GM19328 (cell line): Measurements from ENCODE around the gene TBRG4.

ENCODE experiments used
- ATAC-seq: cut with Tn5 transposase; IDR thresholded peaks from one replicate; pipeline ENCODE4 v1.9.1; 2021; ENCODE audit warnings: mild to moderate bottlenecking, moderate library complexity; ENCODE audit not compliant: unreplicated experiment

Gene TBRG4

DNA sequence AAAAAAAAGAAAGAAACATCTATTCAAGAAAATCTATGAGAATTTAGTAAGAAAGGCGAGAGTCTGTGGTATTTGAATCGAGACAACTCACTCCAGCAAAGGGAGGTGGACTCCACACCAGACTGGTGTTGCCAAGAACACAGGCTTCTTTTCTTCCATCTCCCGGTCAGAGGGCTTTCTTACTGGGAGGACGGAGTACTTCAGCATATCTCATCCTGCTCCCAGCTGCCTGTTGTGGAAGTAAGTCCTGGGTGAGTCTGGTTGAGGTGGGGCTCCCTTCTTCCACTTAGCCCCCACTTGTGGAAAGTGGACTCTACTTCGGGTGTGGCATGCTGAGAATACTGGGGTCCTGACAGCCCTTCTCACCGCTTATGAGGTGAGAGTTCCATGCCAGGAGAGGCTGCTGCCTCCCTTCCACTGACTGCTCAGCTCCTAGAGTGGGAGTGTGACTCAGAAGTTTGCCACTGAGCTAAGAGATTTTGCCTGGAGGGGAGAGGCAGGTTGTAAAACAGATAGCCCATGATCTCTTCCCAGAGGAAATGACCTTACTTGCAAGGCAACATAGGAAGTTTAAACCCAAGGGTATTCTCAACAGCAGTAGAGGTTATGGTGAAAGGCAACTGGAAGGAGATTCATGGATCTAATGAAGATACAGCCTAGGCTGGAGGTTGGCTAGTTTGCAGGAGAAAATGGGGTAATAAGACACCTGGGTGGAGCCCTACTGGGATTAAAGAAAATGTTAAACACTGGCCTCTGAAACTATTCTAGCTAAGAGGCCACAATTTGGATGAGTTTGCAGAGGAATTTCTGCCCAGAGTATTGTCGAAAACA lies 19.2 kb downstream of the TBRG4 start:
- no peak for ATAC-seq

DNA sequence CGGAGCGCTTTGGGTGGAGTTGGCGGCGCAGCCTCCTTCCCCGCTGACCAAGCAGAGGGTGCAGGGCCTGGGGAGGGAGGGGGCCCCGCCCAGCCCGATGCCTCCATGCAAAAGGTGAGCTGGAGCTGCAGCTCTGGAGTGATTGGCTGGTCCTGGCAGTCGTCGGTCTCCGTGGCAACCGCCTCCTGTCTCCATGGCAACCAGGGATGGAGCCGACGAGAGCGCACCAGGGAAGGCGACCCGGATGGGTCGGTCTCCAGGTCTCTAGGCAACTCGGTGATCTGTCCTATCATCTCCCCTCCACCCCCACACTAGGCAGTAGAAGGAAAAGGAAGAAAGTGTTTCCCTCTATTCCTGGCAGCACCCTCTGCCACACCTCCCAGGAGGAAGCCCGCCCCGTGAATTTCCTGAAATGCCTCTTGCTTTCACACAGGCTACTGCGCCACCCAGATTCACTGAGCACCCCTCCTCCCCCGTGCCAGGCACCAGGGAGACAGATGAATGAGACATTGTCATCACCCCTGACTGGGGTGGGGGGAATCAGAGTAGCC lies 22.1 kb downstream of the TBRG4 start:
- ATAC-seq: no peak

DNA sequence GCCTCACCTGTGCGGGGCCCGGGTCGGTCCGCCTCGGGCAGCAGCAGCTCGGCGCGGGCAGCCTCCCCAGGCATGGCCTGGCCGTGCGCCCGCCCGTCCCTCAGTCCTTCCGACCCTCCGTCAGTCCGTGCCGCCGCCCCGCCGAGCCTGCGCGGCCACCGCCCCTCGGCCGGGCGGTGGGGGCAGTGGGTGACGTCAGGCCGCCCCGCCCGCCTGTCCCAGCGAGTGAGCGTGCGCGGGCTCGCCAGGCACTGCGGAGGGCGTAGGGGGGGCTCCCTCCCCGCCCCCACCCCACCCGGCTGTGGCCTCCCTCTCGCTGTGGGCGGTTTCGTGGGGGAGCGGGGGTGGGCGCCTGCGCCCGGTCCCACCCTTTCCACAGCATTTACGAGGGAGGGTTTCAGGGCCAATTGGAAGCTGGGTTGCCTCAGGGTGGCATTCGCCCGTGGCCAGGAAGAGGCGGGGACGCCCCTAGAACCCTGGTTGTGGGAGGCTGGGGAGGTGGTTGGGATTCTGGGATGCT lies 22.6 kb downstream of the TBRG4 start, which contains the start of gene NACAD:
NACAD (minus strand) TSS at position 149 of the 520 bp plus-strand sequence; CDS start at position 74, 75 bp downstream.
- ATAC-seq: no peak

DNA sequence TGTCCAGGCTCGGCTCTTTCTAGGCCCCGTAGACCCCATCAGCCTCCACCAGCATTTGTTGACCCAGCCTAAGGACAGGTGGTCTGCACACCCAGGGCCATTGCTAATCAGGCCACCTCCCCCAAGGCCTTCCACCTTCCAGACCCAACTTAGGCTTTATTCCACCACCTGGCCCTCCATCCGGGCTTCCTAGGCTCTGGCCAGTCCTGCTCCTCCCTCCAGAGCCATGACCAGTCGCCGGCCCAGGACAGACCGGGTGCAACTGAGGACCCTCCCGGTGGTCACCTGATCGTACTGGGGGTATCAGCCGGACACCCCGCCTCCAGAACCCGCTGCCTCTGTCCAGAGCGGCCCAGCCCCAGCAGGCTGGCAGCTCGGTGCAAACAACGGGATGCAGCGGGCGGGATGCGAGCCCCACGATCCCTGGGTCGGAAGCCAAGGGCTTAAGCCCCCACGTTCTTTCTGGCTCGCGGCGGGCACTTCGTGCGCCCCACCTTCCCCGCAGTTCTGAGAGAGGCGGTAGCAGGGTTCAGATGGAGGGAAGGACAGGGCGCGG lies 23.3 kb downstream of the TBRG4 start:
- no peak for ATAC-seq

DNA sequence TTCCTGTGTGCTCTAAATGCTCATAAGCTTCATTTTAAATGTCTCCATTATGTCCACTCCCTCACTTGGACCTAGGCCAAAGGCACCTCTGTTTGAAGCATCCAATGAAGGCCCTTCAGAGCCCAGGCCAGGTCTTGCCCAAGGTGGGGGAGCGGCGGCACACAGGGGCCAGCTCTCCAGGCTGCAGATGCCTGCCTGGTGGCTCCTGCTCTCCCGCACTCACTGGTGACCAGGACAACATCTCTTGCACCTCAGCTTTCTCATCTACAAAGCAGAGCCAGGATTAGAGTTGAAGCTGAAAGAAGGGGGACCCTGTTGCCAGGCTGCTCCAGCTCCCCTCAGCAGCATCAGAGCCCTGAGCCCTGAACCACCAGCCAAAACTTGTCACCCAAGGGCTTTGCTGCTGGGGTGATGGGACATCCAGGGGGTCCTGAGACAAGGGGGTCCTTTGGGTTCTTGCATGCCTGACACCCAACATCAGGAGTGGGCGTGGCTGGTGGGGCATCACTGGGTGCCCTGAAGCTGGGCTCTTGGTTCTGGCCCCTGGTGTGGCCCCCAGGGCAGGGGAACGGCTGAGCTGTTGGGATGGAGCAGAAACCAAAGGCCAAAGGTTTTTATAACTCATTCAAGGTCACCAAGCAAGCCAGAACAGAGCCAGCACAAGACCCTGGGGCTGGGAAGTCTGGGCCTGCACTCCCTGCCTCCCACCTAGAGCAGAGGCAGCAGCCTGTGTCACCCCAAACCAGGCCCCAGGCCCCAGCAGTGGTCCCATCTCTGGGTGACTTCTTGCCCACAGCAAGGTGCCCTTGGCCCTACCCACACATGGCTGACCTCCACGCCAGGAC lies 24.0 kb downstream of the TBRG4 start:
- no peak for ATAC-seq

DNA sequence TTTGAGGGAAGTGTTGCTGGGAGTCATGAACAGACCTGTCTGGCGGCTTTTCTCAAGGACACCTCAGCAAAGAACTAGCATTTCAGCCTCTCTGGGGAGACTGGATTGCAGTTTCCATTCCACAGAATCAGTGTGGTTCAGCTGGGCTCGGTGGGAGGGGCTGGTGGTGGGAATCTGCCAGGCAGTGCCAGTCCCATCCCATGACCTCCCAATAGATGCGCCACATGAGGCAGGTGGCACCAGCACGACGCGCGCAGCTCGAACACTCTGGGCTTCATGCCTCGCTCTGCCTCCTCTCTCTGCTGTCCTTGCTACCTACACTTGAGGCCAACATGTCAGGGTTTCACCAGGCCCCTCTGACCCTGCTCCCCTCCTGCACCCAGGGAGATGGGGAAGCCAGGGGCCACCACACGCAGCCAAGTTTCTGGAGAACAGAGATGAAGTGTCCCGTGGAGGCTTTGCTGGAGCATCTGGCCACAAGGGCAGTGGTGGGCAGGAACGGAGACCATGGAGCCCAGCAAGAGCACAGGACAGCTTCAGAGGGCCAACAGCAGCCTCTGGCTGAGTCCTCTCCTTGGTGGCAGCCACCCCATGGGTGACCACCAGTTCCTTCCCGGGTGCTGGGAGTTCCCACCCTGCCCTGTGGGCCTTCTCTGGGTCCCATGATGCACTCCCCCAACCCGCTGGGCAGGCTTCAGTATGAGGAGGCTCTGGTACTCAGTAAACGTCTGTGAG lies 25.0 kb downstream of the TBRG4 start:
- no peak for ATAC-seq

DNA sequence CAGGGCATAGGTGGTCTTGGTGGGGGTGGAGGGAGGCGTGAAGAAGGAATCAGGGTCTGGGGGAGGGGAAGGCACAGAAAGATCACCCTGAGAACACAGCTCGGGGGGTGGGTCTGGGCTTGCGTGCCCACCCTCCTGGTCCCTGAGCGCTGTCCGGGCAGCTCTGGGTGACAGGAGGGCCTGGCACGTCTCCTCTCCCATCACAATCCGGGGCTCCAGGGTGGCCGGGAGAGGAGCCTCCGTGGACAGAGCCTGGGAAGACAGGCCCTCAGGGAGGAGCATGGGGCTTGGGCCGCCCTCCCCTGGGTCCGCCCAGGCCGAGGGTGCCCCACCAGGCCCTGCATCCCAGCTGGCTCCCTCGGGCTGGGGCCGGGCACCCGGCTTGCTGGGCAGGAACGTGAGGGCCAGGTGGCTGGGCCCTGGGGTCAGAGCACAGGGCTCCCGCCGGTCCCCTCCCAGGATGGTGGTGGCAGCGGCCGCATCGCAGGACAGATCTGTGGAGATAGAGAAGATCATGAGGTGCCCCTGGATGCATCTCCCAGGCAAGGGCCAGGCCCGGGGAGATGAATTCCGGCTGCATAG lies 25.8 kb downstream of the TBRG4 start:
- ATAC-seq: no peak

DNA sequence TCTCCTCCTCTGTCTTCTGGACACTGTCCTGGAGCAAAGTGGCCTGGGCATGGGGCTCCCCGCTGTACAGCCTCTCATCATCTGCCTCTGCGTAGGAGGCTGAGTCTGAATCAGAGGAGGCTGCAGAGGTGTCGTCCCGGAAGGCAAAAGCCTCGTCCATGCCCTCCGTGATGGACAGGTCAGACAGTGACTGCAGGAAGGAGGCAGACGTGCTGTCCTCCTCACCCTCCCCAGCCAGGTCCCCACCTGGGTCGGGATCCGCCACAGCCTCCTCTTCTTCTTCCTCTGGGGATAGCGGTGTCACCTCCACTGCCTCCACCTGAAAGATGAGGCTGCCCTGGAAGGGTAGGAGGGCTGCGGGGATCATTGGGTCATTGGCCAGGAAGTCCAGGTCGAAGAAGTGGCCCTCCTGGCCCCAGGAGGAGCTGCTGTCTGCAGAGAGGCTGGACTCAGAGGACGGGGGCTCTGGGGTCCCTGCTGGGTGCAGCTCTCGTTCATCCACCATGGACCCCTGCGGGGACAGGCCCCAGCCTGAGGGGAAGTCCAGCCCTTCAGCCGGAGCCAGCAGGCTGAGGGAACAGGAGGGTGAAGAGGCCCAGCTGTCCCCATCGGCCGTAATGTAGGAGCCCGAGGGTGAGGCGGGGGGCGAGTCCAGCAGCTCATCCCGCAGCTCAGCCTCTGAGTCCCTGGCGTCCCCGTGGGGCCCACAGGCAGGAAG lies 26.4 kb downstream of the TBRG4 start:
- ATAC-seq: no peak

DNA sequence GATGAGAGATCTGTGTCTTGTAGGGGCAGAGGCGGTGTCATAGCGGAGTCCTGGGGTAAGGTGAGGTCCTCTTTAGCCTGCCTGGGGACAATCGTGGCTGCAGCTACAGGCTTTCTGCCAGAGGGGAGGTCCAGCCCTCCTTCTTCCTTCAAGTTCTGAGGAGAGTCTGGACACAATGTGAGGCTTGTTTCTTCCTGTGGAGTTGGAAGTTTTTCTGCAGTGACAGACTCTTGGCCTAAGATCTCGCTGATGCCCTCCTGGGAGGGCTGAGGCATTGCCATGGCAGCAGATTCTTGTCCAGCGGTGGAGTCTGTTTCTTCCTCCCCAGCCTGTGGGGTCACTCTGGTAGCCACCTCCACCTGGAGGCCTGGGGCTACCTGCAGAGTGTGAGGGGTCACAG lies 27.2 kb downstream of the TBRG4 start:
- ATAC-seq: no peak

DNA sequence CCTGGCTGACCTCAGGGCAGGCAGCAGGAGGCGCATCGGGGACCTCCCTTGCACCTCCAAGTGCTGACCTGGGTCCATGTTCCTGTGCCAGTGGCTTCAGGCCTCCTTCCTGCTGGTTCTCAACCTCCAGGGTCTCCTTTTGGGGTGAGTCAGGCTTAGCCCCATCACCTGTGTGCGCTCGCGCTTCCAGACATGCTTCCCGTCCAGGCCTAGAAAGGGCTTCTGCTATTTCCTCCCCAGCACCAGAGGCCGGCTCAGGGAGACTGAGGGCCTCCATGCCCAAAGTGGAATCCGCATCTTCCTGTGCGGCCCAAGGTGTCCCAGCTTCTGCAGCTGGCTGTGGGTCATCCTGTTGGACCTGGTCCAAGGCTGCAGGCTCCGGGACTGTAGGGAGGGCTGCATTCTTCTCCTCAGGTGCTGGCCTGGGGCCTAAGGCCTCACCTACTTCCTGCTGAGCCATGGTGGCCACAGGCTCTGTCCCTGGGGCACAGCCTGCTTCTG lies 28.6 kb downstream of the TBRG4 start:
- ATAC-seq: no peak

DNA sequence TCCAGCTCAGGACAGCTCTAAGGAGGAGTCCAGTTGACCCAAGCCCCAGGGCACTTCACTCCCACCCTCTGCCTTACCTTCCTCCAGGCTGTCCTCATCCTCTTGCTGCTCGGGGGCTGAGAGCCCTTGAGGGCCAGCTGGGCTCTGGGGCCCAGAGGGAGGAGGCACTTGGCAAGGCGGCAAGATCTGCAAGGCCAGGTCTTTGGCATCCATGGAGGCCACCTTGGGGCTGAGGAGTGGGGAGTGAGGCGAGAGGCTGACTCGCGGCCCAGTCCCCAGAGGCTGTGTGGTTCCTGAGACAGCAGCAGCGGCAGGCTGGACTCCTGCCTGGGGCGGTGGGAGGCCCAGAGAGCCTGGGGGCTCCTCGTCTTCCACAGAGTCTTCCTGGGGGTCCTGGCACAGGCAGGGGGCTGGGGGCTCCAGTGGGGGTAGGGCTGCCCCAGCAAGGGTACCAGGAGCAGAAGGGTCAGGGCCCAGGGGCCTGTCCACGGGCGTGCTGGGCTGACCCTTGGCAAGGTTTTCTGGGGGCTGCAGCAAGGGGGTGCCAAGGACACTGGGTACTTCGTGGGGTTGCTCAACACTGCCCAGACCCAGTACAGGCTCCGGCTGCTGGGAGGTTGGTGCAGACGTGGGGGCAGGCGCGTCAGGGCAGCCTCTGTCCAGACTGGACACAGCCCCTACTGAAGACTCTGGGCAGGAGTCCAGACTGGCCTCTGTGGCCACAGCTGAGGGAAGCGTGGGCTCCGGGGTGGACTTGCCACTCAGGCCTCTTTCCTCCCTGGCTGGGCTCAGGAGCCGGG lies 29.3 kb downstream of the TBRG4 start:
- no peak for ATAC-seq

DNA sequence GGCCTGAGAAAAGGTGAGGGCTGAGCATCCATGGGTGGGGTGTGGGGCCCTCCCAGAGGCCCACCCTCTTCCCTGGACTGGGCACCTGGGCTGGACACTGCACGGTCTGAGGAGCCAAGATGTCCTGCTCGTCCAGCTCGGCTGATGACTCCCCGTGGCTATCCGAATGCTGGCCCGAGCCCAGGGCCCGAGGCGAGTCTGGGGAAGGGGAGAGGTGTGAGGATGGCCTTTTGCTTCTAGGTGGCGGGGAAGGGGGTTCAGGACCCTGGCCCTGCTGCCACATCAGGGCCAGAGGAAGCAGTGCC lies 29.9 kb downstream of the TBRG4 start:
- ATAC-seq: no peak

DNA sequence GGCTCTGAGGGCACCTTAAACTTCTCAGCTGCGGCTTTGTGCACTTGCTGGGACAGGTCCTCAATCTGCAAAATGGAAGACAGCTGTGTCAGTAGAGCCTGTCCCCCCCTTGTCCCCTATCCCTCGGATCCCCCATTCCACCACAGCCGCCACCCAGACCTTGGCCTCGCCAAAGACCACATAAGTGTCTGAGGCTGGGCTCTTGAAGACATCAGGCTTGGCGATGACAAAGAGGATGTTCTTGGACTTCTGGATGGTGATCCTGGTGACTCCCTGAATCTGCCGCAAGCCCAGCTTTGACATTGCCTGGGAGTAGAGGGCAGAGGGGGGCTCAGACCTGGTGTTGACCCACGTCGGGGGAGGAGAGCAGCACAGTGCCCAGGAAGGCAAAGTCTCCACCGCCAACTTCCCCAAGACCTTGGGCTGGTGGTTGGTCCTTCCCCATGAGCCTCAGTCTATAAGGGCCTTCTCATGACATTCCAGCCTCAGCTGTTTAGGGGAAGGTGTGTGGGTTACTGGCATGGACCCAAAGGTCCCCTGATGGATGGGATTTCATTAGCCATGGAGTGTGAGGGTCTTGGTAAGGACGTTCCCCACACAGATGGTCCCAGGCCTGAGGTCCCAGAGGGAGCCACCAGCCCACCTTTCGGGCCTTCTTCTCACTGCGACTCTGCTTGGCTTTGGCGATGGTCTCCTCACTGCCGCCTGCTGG lies 30.4 kb downstream of the TBRG4 start:
- no peak for ATAC-seq

DNA sequence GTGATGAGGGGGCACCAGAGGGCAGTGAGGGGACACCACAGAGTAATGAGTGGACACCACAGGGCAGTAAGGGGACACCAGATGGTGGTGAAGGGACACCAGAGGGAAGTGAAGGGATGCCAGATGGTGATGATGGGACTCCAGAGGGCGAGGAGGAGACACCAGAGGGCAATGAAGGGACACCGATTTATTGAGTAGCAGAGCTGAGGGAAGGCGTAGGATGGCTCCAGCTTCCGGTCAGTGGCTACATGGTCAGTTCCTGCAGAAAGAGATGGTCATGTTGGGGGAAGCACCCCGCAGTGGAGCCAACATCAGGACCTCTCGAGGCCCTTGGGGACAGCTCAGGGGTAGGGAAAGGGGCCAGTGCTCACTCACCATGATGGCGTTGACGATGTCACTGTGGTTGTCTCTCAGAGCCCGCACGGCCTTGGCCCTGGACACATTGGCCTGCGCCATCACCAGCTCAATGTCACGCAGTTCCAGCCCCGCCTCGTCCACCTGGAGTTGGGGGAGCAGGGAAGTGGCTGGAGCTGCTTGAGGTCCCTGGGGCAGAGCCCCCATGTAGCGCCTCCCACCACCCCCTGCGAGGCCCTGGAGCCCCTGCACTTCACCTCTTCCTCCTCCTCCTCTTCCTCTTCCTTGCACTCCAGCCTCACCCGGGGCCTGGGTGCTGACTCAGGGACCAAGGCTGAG lies 31.1 kb downstream of the TBRG4 start:
- ATAC-seq: no peak

DNA sequence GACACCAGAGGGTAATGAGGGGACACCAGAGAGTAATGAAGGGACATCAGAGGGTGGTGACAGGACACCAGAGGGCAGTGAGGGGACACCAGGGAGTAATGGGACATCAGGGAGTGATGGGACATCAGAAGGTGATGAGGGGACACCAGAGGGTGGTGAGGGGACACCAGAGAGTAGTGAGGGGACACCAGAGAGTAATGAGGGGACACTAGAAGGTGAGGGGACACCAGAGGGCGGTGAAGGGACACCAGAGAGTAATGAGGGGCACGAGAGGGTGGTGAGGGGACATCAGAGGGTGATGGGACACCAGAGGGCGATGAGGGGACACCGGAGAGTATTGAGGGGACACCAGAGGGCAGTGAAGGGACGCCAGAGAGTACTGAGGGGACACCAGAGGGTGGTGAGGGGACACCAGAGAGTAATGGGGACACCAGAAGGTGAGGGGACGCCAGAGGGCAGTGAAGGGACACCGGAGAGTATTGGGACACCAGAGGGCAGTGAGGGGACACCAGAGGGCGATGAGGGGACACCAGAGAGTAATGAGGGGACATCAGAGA lies 33.3 kb downstream of the TBRG4 start:
- ATAC-seq: no peak

DNA sequence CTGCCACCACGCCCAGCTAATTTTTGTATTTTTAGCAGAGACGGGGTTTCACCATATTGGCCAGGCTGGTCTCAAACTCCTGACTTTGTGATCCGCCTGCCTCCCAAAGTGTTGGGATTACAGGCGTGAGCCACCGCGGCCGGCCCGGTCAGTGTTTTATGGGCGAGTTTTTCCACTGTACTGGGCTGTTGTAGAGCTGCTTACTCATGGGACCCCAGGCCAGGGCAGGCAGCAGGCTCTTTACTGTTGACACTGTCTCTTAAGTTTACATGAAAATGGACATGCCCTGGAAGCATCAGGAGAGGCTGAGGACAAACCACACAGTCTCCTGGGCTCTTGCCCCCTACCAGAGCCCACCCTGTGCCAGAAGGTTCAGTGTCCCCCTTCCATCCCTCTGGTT lies 33.9 kb downstream of the TBRG4 start:
- ATAC-seq: no peak

DNA sequence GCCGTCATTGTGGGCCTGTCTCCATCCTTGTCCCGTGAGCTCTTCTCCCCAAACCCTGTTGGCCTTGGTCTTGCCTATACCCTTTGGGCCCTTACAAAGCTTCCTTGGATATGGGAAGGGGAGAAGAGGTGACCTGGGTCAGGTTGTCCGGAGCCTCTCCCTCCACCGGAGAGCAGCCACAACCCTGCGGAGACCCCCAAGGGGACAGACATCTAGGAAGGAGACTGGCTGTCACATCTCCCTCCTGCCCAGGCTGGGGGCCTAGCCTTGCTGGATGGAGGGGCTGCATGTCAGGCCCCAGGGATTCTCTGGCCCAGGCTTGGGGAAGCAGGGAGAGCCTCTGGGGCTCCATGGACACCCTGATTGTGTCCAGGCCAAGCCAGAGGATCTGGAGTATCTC lies 34.6 kb downstream of the TBRG4 start:
- no peak for ATAC-seq
